ENCODE data around the gene BPIFA2.
A peak's percentile ranks its signal among the peaks of the same experiment; 100 is the strongest.

The BPIFA2 gene

GRCh38 chr20:33203444-33203843 lies 35.5 kb downstream of the BPIFA2 start:
- no peak for DNase-seq

GRCh38 chr20:33209789-33210188 lies 41.8 kb downstream of the BPIFA2 start:
- no peak for DNase-seq

- no peak for DNase-seq
These were observed 42.4 kb downstream of the BPIFA2 start for GRCh38 chr20:33210371-33210770.

DNA sequence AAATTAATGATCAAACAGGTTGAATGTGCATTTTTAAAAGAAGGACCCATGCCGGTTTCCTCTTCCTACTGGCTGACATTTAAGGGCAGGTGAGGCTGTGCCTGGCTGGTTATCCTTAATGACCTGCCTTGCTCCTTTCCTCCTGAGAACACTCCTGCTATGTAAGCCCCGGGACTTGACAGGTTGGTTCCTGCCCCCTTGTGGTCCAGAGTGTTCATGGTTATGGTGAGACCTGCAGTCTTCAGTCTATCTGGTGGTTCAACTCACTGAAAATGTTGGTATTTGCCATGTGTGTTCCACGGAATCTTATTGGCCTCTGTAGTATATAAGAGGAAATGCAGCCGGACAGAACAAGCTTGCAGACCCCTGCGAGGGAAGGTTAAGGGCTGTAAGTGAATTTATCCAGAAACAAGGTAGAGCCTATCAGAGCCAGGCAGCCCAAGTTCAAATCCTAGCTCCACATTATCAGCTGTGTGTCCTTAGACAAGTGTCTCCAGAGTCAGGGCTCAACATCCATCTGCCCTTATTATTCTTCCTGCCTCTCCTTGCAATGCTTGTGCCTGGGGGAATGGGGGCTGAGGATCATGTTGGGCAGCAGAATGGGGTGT lies 44.0 kb downstream of the BPIFA2 start:
- peak; percentile 60 for DNase-seq

GRCh38 chr20:33217052-33217451 lies 49.1 kb downstream of the BPIFA2 start, which contains the start of gene BPIFA3:
TSS of gene BPIFA3 (plus strand) at chr20:33217352. CDS start at chr20:33217537, 185 bp downstream.
- DNase-seq = no peak

DNA sequence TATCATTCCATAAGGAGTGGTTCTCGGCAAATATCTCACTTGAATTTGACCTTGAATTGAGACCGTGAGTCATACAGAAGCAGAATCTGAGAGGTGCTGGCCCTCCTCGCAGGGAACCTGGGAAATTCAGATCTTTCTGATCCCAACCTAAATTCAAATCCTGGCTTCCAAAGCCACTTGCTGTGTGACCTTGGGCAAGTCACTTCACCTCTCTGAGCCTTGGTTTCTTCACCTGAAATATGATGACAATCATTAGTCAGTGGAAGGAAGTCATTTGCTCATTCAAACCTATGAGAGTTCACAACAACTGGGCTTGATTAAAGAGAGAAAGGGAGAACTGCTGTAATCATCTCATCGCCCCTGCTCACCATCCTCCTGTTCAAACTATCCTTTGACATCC lies 56.4 kb downstream of the BPIFA2 start:
- no peak for DNase-seq

- DNase-seq = no peak
These were observed 61.9 kb downstream of the BPIFA2 start for GRCh38 chr20:33229843-33230242.

Measured in COR-L47 (cell line).